ENCODE results near the gene NSD2.
"Not testable (repeated sequence)": the region's sequence is repeated elsewhere in the genome, so short reads cannot be mapped to it uniquely, and the experiment has no call there.

The NSD2 gene

GRCh38 chr4:1870578-1871443, at the start of gene NSD2:
Gene NSD2 (plus strand): TSS chr4:1871393. CDS start chr4:1900655, 29,262 bp downstream.
- DNase-seq: peak; percentile 88 to 91

DNA sequence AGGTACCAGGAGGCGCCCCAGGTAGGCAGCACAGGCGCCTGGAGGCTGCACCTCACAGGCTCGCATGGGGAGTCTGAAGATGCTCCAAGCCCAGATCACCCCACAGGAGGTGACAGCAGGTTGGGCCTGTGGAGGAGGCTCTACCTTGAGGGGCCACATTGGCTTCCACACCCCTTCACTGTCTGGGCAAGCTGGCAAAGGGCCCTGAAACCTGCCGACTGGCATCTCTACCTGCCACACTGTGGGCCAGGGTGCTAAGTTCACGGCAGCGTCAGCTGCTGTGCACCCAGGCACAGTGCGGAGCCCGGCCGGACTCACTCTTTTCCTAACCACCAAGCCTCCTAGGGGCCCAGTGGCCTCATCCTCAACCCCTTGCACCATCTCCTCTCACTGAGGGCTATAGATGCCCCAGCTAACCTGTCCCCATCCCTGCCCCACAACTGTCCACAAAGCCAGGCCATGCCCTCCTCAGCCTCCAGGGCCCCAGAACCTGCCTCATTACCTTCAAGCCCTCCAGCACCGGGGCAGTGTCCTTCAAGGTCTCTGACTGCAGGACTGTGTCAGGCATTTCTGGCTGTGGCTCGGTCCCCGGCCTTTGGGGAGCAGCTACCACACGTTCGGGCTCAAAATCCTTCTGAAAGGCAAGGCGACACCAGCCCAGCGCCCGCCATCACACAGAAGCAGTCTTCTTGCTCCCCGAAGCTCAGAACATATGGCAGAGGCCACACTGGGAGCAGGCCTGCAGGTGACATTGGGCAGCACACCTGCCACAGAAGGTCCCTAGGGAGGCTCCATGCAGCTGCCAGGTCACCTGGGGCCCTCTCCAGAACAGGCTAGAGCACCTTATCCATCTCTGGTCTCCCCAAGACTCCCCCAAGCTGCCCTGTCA, 49.3 kb upstream of the NSD2 start:
- no peak for DNase-seq

DNA sequence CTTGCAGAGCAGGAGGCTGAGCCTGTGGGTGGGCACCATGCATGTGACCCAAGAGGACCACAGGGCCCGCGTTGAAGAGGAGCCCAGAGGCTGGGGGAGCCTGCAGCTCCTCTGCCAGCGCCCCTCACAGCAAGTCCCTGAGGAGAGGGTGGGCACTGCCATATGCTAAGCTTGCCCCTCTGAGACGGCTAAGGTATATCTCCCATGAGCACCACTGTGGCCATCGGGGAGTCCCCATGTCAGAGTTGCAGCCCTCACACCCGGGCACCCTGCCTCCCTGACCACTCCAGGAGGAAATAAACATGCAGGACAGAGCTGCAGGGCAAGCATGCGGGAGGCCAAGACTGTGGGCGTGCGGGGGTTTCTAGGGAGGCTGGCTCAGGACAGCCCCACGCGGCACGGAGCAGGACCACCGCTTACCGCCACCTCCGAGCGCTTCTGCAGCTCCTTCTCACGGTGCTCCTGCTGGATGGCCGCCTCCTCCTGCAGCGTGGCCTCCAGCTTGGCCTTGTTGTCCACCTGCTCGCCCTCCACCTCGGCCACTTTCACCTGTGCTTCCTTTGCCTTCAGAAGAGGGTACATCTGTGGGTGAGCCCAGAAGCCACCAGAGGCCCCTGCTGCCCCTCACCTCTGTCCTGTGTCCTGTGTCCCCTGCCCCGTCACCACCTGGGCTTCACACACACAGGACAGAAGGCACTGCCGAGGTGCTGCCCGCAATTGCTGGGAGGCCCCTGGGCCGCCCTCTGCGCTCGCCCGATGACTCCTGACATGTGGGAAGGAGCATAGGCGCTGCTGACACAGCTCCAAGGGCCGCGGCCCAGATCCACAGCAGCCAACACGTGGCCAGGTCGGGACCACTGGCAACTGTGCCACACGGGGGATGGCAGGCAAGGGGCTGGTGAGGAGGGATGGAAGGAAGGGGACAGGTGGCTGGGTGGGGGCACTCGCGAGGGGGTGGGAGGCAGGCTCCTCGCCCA, 48.3 kb upstream of the NSD2 start:
- DNase-seq: no peak

DNA sequence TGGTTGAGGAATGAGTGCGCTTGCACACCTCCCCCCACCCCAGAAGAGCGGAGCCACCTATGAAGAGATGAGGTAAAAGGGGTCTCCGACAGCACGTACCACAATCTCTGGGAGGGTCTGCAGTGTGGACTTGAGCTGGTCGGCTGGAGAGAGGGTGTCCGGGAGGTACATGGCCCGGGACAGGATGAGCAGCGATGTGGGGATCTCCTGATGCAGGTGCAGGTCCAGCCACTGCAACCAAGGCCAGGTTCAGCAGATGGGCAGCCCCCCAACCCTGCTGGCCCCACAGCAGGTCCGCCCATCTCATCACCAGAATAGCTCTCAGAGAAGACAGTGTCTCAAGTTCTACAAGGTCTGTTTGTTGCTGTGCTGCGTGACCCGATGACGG, 47.7 kb upstream of the NSD2 start:
- no peak for DNase-seq

GRCh38 chr4:1824746-1825145, 46.4 kb upstream of the NSD2 start:
- DNase-seq: no peak

- DNase-seq: no peak
These were observed 45.9 kb upstream of the NSD2 start for GRCh38 chr4:1825326-1825725.

- DNase-seq: no peak
These were observed 44.5 kb upstream of the NSD2 start for GRCh38 chr4:1826531-1827350.

GRCh38 chr4:1830234-1830633, 41.0 kb upstream of the NSD2 start:
- DNase-seq: no peak

DNA sequence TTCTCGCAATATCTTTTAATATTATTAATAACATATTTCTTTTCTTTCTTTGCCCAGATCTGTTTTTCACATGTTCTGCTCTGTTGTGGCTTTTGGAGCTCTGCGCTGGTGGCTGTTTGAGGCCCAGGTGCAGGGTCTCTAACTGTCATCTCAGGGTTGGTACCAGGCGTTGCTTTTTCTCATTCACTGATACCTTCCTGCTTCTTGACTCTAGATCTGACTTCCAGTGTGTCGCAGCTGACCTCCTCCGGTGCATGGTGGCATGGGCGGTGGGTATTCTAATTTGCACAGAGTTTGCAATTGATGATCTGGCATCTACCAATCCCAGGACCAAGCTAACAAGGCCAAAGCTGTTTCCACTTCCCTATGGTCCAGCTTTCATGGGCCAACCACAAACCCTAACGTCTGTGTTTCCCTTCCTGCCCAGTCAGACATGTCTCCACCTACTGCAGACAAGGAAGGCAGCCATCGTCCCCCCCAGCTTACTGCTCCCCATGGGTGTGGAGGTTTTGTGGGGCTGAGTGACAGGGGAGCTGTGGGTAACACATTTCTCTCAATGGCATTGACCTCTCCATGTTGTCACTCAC, 40.5 kb upstream of the NSD2 start:
- DNase-seq: no peak

- no peak for DNase-seq
These were observed 39.9 kb upstream of the NSD2 start for GRCh38 chr4:1831331-1831730.

DNA sequence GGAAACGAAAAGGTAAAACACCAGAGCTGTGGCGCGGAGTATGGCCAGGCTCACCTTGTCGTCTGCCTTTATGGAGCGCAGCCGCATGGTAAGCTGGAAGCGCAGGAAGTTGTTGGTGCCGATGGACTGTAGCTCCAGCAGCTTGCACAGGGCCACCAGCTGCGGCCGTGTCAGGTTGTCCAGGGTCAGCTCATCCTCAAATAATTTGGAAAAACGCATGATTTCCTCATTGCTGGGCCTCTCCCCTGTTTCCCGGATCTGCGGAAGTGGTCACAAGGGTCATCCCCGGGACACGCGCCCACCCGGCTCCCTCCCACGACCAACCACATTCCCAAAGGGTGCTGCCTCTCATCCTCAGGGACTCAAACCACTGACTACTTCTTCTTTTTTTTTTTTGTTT, 38.5 kb upstream of the NSD2 start:
- DNase-seq: no peak

- DNase-seq: no peak
These were observed 37.7 kb upstream of the NSD2 start for GRCh38 chr4:1833307-1834046.

- no peak for DNase-seq
These were observed 37.0 kb upstream of the NSD2 start for GRCh38 chr4:1834047-1834775.

GRCh38 chr4:1835836-1836235, 35.4 kb upstream of the NSD2 start:
- DNase-seq: not testable (repeated sequence)

DNA sequence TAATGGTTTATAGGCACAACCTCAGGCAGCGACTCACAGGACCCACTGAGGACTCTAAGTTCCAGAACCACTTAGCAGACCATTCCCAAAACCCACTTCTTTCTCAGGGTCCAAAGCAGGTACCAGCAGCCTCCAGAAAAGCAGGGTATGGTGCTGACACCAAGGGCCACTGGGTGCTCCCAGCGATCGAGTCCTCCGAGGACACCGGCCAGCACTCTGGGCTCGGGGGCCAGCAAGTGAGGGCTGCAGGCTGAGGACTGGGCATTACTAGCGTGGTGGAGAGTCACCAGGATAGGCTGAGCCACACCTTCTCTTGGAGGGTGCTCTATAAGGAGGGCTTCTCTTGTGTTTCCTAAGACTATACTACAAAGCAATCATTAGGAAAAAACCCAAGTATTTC, 34.5 kb upstream of the NSD2 start:
- DNase-seq: no peak

DNA sequence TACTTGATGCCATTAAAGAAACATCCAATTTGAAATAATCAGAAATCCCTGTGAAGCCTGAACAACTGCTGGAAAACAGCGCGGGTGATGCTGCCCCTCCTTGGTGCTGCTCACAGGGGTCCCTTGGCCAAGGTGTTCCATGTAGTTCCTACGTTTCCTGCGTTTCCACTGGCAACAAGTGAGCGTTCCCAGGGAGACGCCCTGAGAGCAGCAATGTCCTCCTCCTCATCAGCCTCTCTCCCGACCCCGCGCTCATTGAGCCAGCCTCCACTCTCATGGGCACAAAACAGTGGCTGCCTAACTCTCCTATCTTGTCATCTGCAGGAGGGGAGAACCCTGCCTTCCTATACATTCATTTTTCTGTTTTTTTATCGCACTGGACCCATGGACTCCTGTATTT, 34.1 kb upstream of the NSD2 start:
- no peak for DNase-seq

DNA sequence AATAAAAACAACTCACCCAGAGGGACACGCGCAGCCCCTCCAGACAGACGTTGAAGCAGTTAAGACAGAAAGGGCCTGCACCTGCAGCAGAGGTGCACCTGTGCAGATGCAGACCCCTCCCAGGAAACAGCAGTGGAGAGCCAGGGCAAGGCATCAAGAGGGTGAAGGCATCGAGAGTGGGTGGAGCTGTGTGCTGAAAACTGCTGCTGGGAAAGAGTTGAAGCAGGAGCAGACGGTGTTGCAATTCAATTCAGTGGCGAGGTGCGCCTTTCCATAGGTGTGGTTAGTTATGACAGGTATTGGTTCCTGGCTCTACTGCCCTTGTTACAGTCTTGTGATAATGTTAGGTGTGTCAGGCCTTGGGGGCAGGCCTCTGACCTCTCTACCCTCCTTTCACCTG, 31.9 kb upstream of the NSD2 start:
- DNase-seq: no peak

- DNase-seq: no peak
These were observed 29.8 kb upstream of the NSD2 start for GRCh38 chr4:1841201-1841886.

DNA sequence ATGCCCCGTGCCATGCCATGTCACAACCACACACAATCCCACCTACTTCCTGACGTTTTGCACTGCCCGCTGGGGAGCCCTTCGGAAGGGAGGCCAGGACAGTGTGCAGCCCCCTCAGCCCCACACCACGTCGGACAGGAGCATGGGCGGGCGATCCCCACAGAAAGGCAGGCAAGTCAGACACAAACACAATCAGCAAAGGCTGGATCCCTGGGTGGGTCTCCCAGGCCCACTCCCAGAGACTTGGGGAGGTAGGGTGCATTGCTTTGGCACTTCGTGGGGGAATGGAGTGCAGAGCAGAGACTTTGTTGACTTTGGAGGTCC, 29.3 kb upstream of the NSD2 start:
- no peak for DNase-seq

All from CD4-positive, alpha-beta T cell treated with Interleukin-4 for 1 hour (primary cell).